HepG2 (cell line): ENCODE data around the gene RBM8A. TPM values are rescaled to one million over a fixed set of nuclear protein-coding genes. Genes with fewer than 3 reads are reported as not detected.

Experiments used
- ATAC-seq: fragments of 200-7000 bp; cut with Tn5 transposase; 3 replicates; pipeline ENCODE4 v1.9.1; 2020; ENCODE audit warnings: mild to moderate bottlenecking, moderate library complexity
- BruUV-seq: library from RNA; stranded (reverse); fragments of 400-500 nt; replicated peaks from 2 replicates; lab custom pipeline; 2021; lab: Mats Ljungman, UMichigan
- CTCF ChIA-PET: fragments of 300-600 bp; formaldehyde crosslinking; extraction: SDS; loops from one replicate; lab custom pipeline; 2021; ENCODE audit warnings: low total read pairs, inconsistent platforms, low intra/inter-chr PET ratio; lab: Yijun Ruan, JAX
- POLR2A ChIA-PET: fragments of 350-600 bp; sonication (Branson Sonifier 250); formaldehyde crosslinking; loops from one replicate; lab custom pipeline; 2020; ENCODE audit warnings: antibody characterized with exemption, inconsistent platforms; lab: Yijun Ruan, JAX
- DNase-seq: peaks from one replicate; pipeline ENCODE4 v3.0.0-alpha.2; 2015; ENCODE audit warnings: low spot score
- FAIRE-seq: peaks from 3 replicates; lab custom pipeline; 2011; peaks lifted over from hg19 to GRCh38; lab: Jason Lieb, UNC
- H2AFZ ChIP-seq: one replicate; pipeline ENCODE4 v1.6.1; 2011; ENCODE audit warnings: low read length, inconsistent platforms
- H3K27ac ChIP-seq: fragments of 300-600 bp; 3 replicates; pipeline ENCODE4 v1.8.0; 2011; ENCODE audit warnings: mixed run types, mild to moderate bottlenecking, mixed read lengths, low read length, inconsistent platforms; ENCODE audit not compliant: insufficient read depth; ENCODE audit errors: extremely low read length
- H3K27me3 ChIP-seq, 2 experiments: fragments of 200-600 bp in 1 of 2; 2 replicates in 1 of 2; 3 replicates in 1 of 2; pipeline versions ENCODE4 v1.6.0 to v1.8.0; 2011; ENCODE audit warnings: low read length in 2 of 2, mild to moderate bottlenecking in 2 of 2, moderate library complexity in 2 of 2, inconsistent platforms in 1 of 2; ENCODE audit not compliant: insufficient read depth in 2 of 2, control insufficient read depth in 1 of 2
- H3K36me3 ChIP-seq, 2 experiments: fragments of 200-600 bp in 1 of 2; replicated peaks in 1 of 2; 2 replicates in 1 of 2; 3 replicates in 1 of 2; pipeline versions ENCODE4 v1.5.1 to v1.8.0; 2011; ENCODE audit warnings: low read length in 2 of 2, inconsistent platforms in 1 of 2; ENCODE audit not compliant: insufficient read depth in 2 of 2, control insufficient read depth in 1 of 2
- H3K4me1 ChIP-seq: 2 replicates; pipeline ENCODE4 v1.5.1; 2012; ENCODE audit warnings: low read length, inconsistent platforms; ENCODE audit not compliant: insufficient read depth
- H3K4me2 ChIP-seq: 2 replicates; pipeline ENCODE4 v1.6.0; 2011; ENCODE audit warnings: low read depth, low read length, inconsistent platforms
- H3K4me3 ChIP-seq, 3 experiments: fragments of 200-600 bp in 1 of 3; sonication (generic), shearing (Covaris generic) in 1 of 3; replicated peaks in 1 of 3; 2 replicates each; pipeline ENCODE4 v1.5.1; 2011 to 2016; ENCODE audit warnings: low read length in 3 of 3, inconsistent platforms in 2 of 3, low read depth in 2 of 3, mild to moderate bottlenecking in 2 of 3, control low read depth in 1 of 3, mixed read lengths in 1 of 3; ENCODE audit not compliant: insufficient read depth in 1 of 3
- H3K79me2 ChIP-seq: one replicate; pipeline ENCODE4 v1.6.1; 2011; ENCODE audit warnings: low read length, inconsistent platforms; ENCODE audit not compliant: insufficient read depth
- H3K9ac ChIP-seq: 2 replicates; pipeline ENCODE4 v1.6.0; 2011; ENCODE audit warnings: mild to moderate bottlenecking, low read depth, low read length, inconsistent platforms; ENCODE audit not compliant: insufficient read depth
- H3K9me3 ChIP-seq: 2 replicates; pipeline ENCODE4 v1.5.1; 2012; ENCODE audit warnings: mild to moderate bottlenecking, low read length
- H4K20me1 ChIP-seq: 2 replicates; pipeline ENCODE4 v1.6.0; 2011; ENCODE audit warnings: inconsistent platforms, mild to moderate bottlenecking, low read length, moderate library complexity; ENCODE audit not compliant: insufficient read depth
- HNF4G ChIP-seq, 2 experiments: sonication (generic) in 1 of 2; formaldehyde crosslinking in 1 of 2; IDR thresholded peaks; 2 replicates each; pipeline versions ENCODE4 v1.4.0 to v1.6.1; 2011 to 2020; ENCODE audit warnings: borderline replicate concordance in 2 of 2, low read depth in 2 of 2, mild to moderate bottlenecking in 2 of 2, low read length in 1 of 2, missing genetic modification reagents in 1 of 2, moderate library complexity in 1 of 2
- MAZ ChIP-seq, 2 experiments: sonication (generic) in 1 of 2; formaldehyde crosslinking in 1 of 2; IDR thresholded peaks; 2 replicates each; pipeline versions ENCODE4 v1.5.0 to v1.6.1; 2012 to 2020; ENCODE audit warnings: low read depth in 2 of 2, mild to moderate bottlenecking in 2 of 2, borderline replicate concordance in 1 of 2, improper control_type of control experiment in 1 of 2, low read length in 1 of 2, missing genetic modification reagents in 1 of 2, moderate library complexity in 1 of 2
- ZFX ChIP-seq: sonication (generic); formaldehyde crosslinking; IDR thresholded peaks from 2 replicates; pipeline ENCODE4 v1.4.0; 2020; ENCODE audit warnings: mild to moderate bottlenecking, low read depth, missing genetic modification reagents, moderate library complexity
- ZNF121 ChIP-seq: sonication (generic); formaldehyde crosslinking; IDR thresholded peaks from 2 replicates; pipeline ENCODE4 v1.5.0; 2020; ENCODE audit warnings: mild to moderate bottlenecking, missing genetic modification reagents
- ZNF558 ChIP-seq: sonication (generic); formaldehyde crosslinking; IDR thresholded peaks from 2 replicates; pipeline ENCODE4 v1.9.0; 2022; ENCODE audit warnings: mild to moderate bottlenecking, missing genetic modification reagents, borderline replicate concordance
- ZNF569 ChIP-seq: sonication (generic); formaldehyde crosslinking; IDR thresholded peaks from 2 replicates; pipeline ENCODE4 v1.5.0; 2020; ENCODE audit warnings: mild to moderate bottlenecking, missing genetic modification reagents, moderate library complexity, borderline replicate concordance
- ZSCAN22 ChIP-seq: sonication (generic); formaldehyde crosslinking; IDR thresholded peaks from 2 replicates; pipeline ENCODE4 v1.4.0; 2020; ENCODE audit warnings: mild to moderate bottlenecking, missing genetic modification reagents
- WGBS: methylation state at CpG from one replicate; pipeline ENCODE4 v1.1.6; 2017; ENCODE audit warnings: low lambda C conversion rate; 5-methylcytosine and 5-hydroxymethylcytosine counted together
- in situ Hi-C: cut with HindIII; loops from 2 replicates; pipeline ENCODE4 v1.10.0; 2017; ENCODE audit warnings: low pct_unique_long_range_greater_than_20kb; ENCODE audit not compliant: extremely low pct_ligation_motif_present
- intact Hi-C: fragments of 100-400 bp; cut with micrococcal nuclease; formaldehyde crosslinking; loops from one replicate; pipeline ENCODE4 v1.10.0; 2022; ENCODE audit not compliant: unreplicated experiment
- polyA plus RNA-seq, 8 experiments: library from polyadenylated mRNA; depleted of rRNA in 3 of 8; stranded (reverse) in 7 of 8; unstranded in 1 of 8; fragments of >200 nt; fragmentation: Illumina TruSeq in 4 of 8; extraction: Trizol in 4 of 8; gene quantifications; 2 replicates each; pipeline versions ENCODE4 v1.2.1 to v1.2.3, GENCODE V29; 2011 to 2016; ENCODE audit warnings: low read depth in 4 of 8, missing spikeins in 1 of 8, mixed read lengths in 1 of 8; ENCODE audit not compliant: insufficient read depth in 1 of 8
- total RNA-seq, 5 experiments: library from RNA; depleted of rRNA; stranded (reverse); fragments of >200 nt; fragmentation: Illumina TruSeq; extraction: Trizol; gene quantifications; 2 replicates each; pipeline ENCODE4 v1.2.3, GENCODE V29; 2016; ENCODE audit warnings: low read depth in 1 of 5
- TF ChIP-seq, protein P1 (sequence below): sonication (generic); formaldehyde crosslinking; IDR thresholded peaks from 2 replicates; pipeline ENCODE4 v1.4.0; 2020; ENCODE audit warnings: missing genetic modification reagents; ENCODE audit errors: not compliant biosample characterization
- TF ChIP-seq, protein P2 (sequence below): sonication (generic); formaldehyde crosslinking; IDR thresholded peaks from 2 replicates; pipeline ENCODE4 v1.8.0; 2022; ENCODE audit warnings: mild to moderate bottlenecking, missing genetic modification reagents; ENCODE audit not compliant: insufficient replicate concordance
- TF ChIP-seq, protein P3 (sequence below): sonication (generic); formaldehyde crosslinking; IDR thresholded peaks from 2 replicates; pipeline ENCODE4 v1.4.0; 2020; ENCODE audit warnings: mild to moderate bottlenecking, missing genetic modification reagents
- TF ChIP-seq, protein P4 (sequence below): sonication (generic); formaldehyde crosslinking; IDR thresholded peaks from 2 replicates; pipeline ENCODE4 v1.4.0; 2020; ENCODE audit warnings: missing genetic modification reagents, borderline replicate concordance
- TF ChIP-seq, protein P5 (sequence below): sonication (generic); formaldehyde crosslinking; IDR thresholded peaks from 2 replicates; pipeline ENCODE4 v1.5.0; 2020; ENCODE audit warnings: mild to moderate bottlenecking, missing genetic modification reagents

RBM8A gene
- total and polyA plus RNA-seq, 2 of the 13 experiments (the other 11 are each of a cell fraction or from before 2014, with no cell fraction given), result 106 to 162 TPM

DNA sequence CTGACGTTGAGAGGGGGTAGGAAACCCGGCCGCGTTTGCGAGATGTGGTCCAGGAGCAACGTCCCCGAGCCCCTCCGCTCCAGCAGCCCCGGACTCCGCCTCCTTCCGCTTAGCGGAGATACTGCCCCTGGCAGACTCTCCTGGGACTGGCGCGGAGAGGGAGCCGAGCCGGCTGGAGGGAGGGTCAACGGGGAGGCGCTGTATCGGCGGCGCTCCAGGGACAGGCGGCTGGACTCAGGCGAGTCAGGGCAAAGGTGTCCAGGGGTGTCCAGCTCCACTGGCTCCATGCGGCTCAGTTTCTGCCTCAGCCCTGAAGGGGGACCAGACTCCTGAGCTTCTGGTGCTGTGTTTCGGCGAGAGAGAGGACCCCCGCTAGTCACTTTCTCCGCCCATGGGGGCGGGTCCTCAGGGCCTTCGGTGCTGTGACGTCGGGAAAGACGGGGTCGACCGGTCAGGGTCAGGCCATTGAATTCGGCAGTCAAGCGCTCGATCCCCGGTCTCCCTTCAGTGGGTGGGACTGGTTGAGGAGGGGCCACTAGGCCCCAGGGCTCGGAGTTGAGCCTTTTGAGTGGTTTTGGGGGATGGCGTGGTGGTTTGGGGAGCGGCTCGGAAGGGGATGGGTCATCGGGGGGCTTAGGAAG is 33.3 kb upstream of the RBM8A start (continued):
- TF ChIP-seq, protein P1, sequence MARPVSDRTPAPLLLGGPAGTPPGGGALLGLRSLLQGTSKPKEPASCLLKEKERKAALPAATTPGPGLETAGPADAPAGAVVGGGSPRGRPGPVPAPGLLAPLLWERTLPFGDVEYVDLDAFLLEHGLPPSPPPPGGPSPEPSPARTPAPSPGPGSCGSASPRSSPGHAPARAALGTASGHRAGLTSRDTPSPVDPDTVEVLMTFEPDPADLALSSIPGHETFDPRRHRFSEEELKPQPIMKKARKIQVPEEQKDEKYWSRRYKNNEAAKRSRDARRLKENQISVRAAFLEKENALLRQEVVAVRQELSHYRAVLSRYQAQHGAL (CRISPR knock-in tag), result no peak
- no peak for TF ChIP-seq ZSCAN22
- no peak for TF ChIP-seq MAZ (IDR thresholded peaks at IDR 0.05; ENCODE audit: borderline replicate concordance, low read depth, low read length)
- peak; percentile 40; the same call in 1 of the 2 replicates for TF ChIP-seq MAZ (CRISPR knock-in tag; IDR thresholded peaks at IDR 0.05; ENCODE audit: low read depth)
- TF ChIP-seq ZNF121 (CRISPR knock-in tag), result no peak
- TF ChIP-seq, protein P2, sequence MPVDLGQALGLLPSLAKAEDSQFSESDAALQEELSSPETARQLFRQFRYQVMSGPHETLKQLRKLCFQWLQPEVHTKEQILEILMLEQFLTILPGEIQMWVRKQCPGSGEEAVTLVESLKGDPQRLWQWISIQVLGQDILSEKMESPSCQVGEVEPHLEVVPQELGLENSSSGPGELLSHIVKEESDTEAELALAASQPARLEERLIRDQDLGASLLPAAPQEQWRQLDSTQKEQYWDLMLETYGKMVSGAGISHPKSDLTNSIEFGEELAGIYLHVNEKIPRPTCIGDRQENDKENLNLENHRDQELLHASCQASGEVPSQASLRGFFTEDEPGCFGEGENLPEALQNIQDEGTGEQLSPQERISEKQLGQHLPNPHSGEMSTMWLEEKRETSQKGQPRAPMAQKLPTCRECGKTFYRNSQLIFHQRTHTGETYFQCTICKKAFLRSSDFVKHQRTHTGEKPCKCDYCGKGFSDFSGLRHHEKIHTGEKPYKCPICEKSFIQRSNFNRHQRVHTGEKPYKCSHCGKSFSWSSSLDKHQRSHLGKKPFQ (CRISPR knock-in tag), result peak; percentile 53
- no peak for TF ChIP-seq HNF4G (IDR thresholded peaks at IDR 0.05; ENCODE audit: borderline replicate concordance, low read depth, low read length)
- TF ChIP-seq HNF4G (CRISPR knock-in tag; IDR thresholded peaks at IDR 0.05; ENCODE audit: borderline replicate concordance, low read depth), result no peak
- TF ChIP-seq ZFX, result peak; percentile 44
- TF ChIP-seq, all 625 proteins: peak for 152

DNA sequence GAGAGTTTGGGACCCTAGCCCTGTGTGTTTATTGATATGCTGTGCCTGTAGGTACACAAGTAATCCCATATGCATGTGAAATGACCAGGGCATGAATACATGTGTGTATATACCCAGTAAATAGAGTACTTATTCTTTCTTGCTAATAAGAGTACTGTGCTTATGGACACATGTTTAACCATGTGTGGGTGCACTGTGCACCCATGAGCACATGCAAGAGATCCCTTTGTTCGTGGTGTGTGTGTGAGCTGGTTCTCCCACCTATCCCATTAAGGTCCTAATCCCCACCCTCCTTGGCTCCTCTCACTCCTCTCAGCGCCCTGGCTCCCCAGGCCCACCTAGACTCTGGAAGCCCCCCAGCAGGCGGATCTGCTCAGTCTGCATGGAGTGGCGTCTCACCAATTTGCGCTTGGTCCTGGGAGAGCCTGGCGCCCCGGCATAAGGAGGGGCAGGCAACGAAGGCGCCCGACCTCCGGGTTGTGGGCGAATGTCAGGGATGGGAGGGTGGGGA is 32.7 kb upstream of the RBM8A start:
- no peak for FAIRE-seq
- intact Hi-C loops, result loop anchor here (5.0 kb wide), 3 partner anchors 47 to 103 kb away; partner anchors contain the start of gene PIAS3
- Histone ChIP-seq H2AFZ (no peak overlapping the region), H3K4me2 (peak overlapping the region; percentile 99), H4K20me1 (no peaks in the 10 kb centered on the region), H3K79me2 (peaks cover 16% of the 10 kb centered on the region), H3K27ac (no peak overlapping the region), H3K9me3 (no peaks in the 10 kb centered on the region), H3K9ac (peak overlapping the region; percentile 62), H3K4me1 (peaks cover 71% of the 10 kb centered on the region), H3K36me3 (no peaks in the 10 kb centered on the region), H3K4me3 (peak overlapping the region; percentile 60 to 91 (median 68)), H3K27me3 (peaks cover 0 to 30% of the 10 kb centered on the region in 2 experiments; a peak in 3 of 5 replicates)
- ATAC-seq, result peak; percentile 0; the same call in 1 of the 3 replicates
- WGBS, result 0% methylated on average over 4 of the region's 12 CpGs
- in situ Hi-C loops, result loop anchor here (5.0 kb wide), 1 partner anchor 33 kb away; the partner anchor contains the start of gene RBM8A
- BruUV-seq, result no TSS peak
- CTCF ChIA-PET, result no interaction called here
- POLR2A ChIA-PET, result no interaction called here
- DNase-seq, result no peak
- TF ChIP-seq, protein P3, sequence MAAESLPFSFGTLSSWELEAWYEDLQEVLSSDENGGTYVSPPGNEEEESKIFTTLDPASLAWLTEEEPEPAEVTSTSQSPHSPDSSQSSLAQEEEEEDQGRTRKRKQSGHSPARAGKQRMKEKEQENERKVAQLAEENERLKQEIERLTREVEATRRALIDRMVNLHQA (CRISPR knock-in tag), result no peak
- TF ChIP-seq, protein P4, sequence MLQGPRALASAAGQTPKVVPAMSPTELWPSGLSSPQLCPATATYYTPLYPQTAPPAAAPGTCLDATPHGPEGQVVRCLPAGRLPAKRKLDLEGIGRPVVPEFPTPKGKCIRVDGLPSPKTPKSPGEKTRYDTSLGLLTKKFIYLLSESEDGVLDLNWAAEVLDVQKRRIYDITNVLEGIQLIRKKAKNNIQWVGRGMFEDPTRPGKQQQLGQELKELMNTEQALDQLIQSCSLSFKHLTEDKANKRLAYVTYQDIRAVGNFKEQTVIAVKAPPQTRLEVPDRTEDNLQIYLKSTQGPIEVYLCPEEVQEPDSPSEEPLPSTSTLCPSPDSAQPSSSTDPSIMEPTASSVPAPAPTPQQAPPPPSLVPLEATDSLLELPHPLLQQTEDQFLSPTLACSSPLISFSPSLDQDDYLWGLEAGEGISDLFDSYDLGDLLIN, result no peak
- 0 out of 2 replicates have a peak, but pooled peaks have one; percentile 28 for TF ChIP-seq ZNF569 (CRISPR knock-in tag)
- TF ChIP-seq ZNF558 (CRISPR knock-in tag), result 0 out of 2 replicates have a peak, but pooled peaks have one; percentile 54
- TF ChIP-seq, protein P5, sequence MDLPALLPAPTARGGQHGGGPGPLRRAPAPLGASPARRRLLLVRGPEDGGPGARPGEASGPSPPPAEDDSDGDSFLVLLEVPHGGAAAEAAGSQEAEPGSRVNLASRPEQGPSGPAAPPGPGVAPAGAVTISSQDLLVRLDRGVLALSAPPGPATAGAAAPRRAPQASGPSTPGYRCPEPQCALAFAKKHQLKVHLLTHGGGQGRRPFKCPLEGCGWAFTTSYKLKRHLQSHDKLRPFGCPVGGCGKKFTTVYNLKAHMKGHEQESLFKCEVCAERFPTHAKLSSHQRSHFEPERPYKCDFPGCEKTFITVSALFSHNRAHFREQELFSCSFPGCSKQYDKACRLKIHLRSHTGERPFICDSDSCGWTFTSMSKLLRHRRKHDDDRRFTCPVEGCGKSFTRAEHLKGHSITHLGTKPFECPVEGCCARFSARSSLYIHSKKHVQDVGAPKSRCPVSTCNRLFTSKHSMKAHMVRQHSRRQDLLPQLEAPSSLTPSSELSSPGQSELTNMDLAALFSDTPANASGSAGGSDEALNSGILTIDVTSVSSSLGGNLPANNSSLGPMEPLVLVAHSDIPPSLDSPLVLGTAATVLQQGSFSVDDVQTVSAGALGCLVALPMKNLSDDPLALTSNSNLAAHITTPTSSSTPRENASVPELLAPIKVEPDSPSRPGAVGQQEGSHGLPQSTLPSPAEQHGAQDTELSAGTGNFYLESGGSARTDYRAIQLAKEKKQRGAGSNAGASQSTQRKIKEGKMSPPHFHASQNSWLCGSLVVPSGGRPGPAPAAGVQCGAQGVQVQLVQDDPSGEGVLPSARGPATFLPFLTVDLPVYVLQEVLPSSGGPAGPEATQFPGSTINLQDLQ (CRISPR knock-in tag), result 0 out of 2 replicates have a peak, but pooled peaks have one; percentile 36
